A549 (cell line): ENCODE measurements around the gene SMAD9. TPM values are rescaled to one million over a fixed set of nuclear protein-coding genes. Genes with fewer than 3 reads are reported as not detected.
A peak's percentile ranks its signal among the peaks of the same experiment; 100 is the strongest.

ENCODE experiments used
- ATAC-seq, 2 experiments: fragments of 200-7000 bp in 1 of 2; fragments of >200 bp in 1 of 2; cut with Nextera tagmentation in 1 of 2; cut with Tn5 transposase in 1 of 2; 3 replicates each; pipeline versions ENCODE4 v1.8.0 to v1.9.1; 2018 to 2020; ENCODE audit warnings: mild to moderate bottlenecking in 1 of 2, moderate library complexity in 1 of 2
- CTCF ChIA-PET: fragments of 300-600 bp; sonication (Branson Sonifier 250); formaldehyde crosslinking; extraction: SDS; loops from one replicate; lab custom pipeline; 2021; ENCODE audit warnings: antibody characterized with exemption, inconsistent platforms; lab: Yijun Ruan, JAX
- POLR2A ChIA-PET: fragments of 350-600 bp; formaldehyde crosslinking; extraction: SDS; loops from one replicate; lab custom pipeline; 2021; ENCODE audit warnings: antibody characterized with exemption, inconsistent platforms; lab: Yijun Ruan, JAX
- DNase-seq, 2 experiments: peaks; one replicate each; pipeline versions ENCODE4 v3.0.0 to v3.0.0-alpha.2; 2011 to 2016; ENCODE audit warnings: low read depth in 1 of 2, low spot score in 1 of 2
- FAIRE-seq: peaks from 2 replicates; lab custom pipeline; 2011; peaks lifted over from hg19 to GRCh38; lab: Jason Lieb, UNC
- H3K27ac ChIP-seq, 2 experiments: fragments of >200 bp; sonication (Bioruptor Twin); formaldehyde crosslinking; 3 replicates each; pipeline ENCODE4 v1.5.1; 2016 to 2017
- H3K4me1 ChIP-seq: fragments of >200 bp; sonication (Bioruptor Twin); formaldehyde crosslinking; 3 replicates; pipeline ENCODE4 v1.6.1; 2016
- H3K4me2 ChIP-seq: fragments of >200 bp; sonication (Bioruptor Twin); formaldehyde crosslinking; 3 replicates; pipeline ENCODE4 v1.6.1; 2016
- H3K4me3 ChIP-seq: fragments of >200 bp; sonication (Bioruptor Twin); formaldehyde crosslinking; 3 replicates; pipeline ENCODE4 v1.5.1; 2016
- H3K9me3 ChIP-seq: fragments of >200 bp; sonication (Bioruptor Twin); formaldehyde crosslinking; 3 replicates; pipeline ENCODE4 v1.6.1; 2016
- ATOH8 ChIP-seq: fragments of 250-450 bp; sonication (Bioruptor Pico); IDR thresholded peaks from 2 replicates; pipeline ENCODE4 v1.5.0; 2020; ENCODE audit warnings: low read depth, mild to moderate bottlenecking, moderate library complexity
- CBX8 ChIP-seq: fragments of 200-600 bp; sonication (generic); IDR thresholded peaks from 2 replicates; pipeline ENCODE4 v1.6.1; 2016
- E2F6 ChIP-seq: IDR thresholded peaks from 2 replicates; pipeline ENCODE4 v1.6.1; 2012; ENCODE audit warnings: low read depth, borderline replicate concordance
- EHF ChIP-seq: fragments of 250-450 bp; sonication (Bioruptor Pico); IDR thresholded peaks from 2 replicates; pipeline ENCODE4 v1.5.0; 2020; ENCODE audit warnings: mild to moderate bottlenecking
- EP300 ChIP-seq, 2 experiments: fragments of >200 bp; sonication (Bioruptor Twin); formaldehyde crosslinking; IDR thresholded peaks; 2 replicates in 1 of 2; 3 replicates in 1 of 2; pipeline ENCODE4 v1.6.1; 2016 to 2017
- FOXS1 ChIP-seq: fragments of 250-450 bp; sonication (Bioruptor Pico); IDR thresholded peaks from 2 replicates; pipeline ENCODE4 v1.5.0; 2020; ENCODE audit warnings: mild to moderate bottlenecking, moderate library complexity
- GATA3 ChIP-seq: IDR thresholded peaks from 2 replicates; pipeline ENCODE4 v1.6.1; 2012; ENCODE audit warnings: borderline replicate concordance
- HOXB13 ChIP-seq: fragments of 250-450 bp; sonication (Bioruptor Pico); IDR thresholded peaks from 2 replicates; pipeline ENCODE4 v1.5.0; 2020; ENCODE audit warnings: low read depth, mild to moderate bottlenecking, moderate library complexity
- HOXB5 ChIP-seq: fragments of 250-450 bp; sonication (Bioruptor Pico); IDR thresholded peaks from 2 replicates; pipeline ENCODE4 v1.5.0; 2020; ENCODE audit warnings: mild to moderate bottlenecking, moderate library complexity
- JUN ChIP-seq, 2 experiments: fragments of >200 bp; sonication (Bioruptor Twin); formaldehyde crosslinking; IDR thresholded peaks; 2 replicates in 1 of 2; 3 replicates in 1 of 2; pipeline ENCODE4 v1.6.1; 2016 to 2017
- KDM5A ChIP-seq: fragments of 200-600 bp; sonication (generic); IDR thresholded peaks from 2 replicates; pipeline ENCODE4 v1.6.1; 2016; ENCODE audit warnings: antibody characterized with exemption, mild to moderate bottlenecking
- MAFK ChIP-seq: fragments of 450-650 bp; IDR thresholded peaks from 2 replicates; pipeline ENCODE4 v1.6.1; 2014; ENCODE audit not compliant: partially characterized antibody
- MAX ChIP-seq: IDR thresholded peaks from 2 replicates; pipeline ENCODE4 v1.6.1; 2012
- MYC ChIP-seq: IDR thresholded peaks from 2 replicates; pipeline ENCODE4 v1.6.1; 2012; ENCODE audit warnings: mild to moderate bottlenecking, inconsistent platforms, low read length, improper control_type of control experiment, borderline replicate concordance
- NPAS2 ChIP-seq: fragments of 250-450 bp; sonication (Bioruptor Pico); IDR thresholded peaks from 2 replicates; pipeline ENCODE4 v1.8.0; 2022; ENCODE audit warnings: mild to moderate bottlenecking, moderate library complexity, borderline replicate concordance
- NR3C1 ChIP-seq: fragments of >200 bp; sonication (Bioruptor Twin); formaldehyde crosslinking; IDR thresholded peaks from 3 replicates; pipeline ENCODE4 v1.6.1; 2017
- PHF8 ChIP-seq: fragments of 200-600 bp; sonication (generic); IDR thresholded peaks from 2 replicates; pipeline ENCODE4 v1.6.1; 2016; ENCODE audit warnings: low read depth, mild to moderate bottlenecking, antibody characterized with exemption, moderate library complexity, borderline replicate concordance
- POLR2A ChIP-seq: IDR thresholded peaks from 2 replicates; pipeline ENCODE4 v1.6.1; 2012; ENCODE audit warnings: mild to moderate bottlenecking, low read length
- POLR2AphosphoS2 ChIP-seq: conservative IDR thresholded peaks from 2 replicates; pipeline ENCODE4 v1.6.1; 2012; ENCODE audit warnings: low read length, improper control_type of control experiment, inconsistent platforms
- RAD21 ChIP-seq, 2 experiments: fragments of >200 bp in 1 of 2; sonication (Bioruptor Twin) in 1 of 2; formaldehyde crosslinking in 1 of 2; IDR thresholded peaks in 1 of 2; conservative IDR thresholded peaks in 1 of 2; 2 replicates in 1 of 2; 3 replicates in 1 of 2; pipeline ENCODE4 v1.6.1; 2012 to 2018; ENCODE audit warnings: inconsistent platforms in 1 of 2
- RARB ChIP-seq: fragments of 250-450 bp; sonication (Bioruptor Pico); IDR thresholded peaks from 2 replicates; pipeline ENCODE4 v1.8.0; 2021; ENCODE audit warnings: mild to moderate bottlenecking, moderate library complexity
- RCOR1 ChIP-seq: fragments of 150-350 bp; IDR thresholded peaks from 2 replicates; pipeline ENCODE4 v1.6.1; 2014; ENCODE audit warnings: antibody characterized with exemption, low read length, low read depth
- RFX5 ChIP-seq: fragments of 450-650 bp; IDR thresholded peaks from 2 replicates; pipeline ENCODE4 v1.7.1; 2014; ENCODE audit warnings: antibody characterized with exemption, mild to moderate bottlenecking, moderate library complexity
- USF2 ChIP-seq: fragments of 450-650 bp; IDR thresholded peaks from 2 replicates; pipeline ENCODE4 v1.6.1; 2014; ENCODE audit warnings: antibody characterized with exemption
- ZNF302 ChIP-seq: fragments of 250-450 bp; sonication (Bioruptor Pico); IDR thresholded peaks from 2 replicates; pipeline ENCODE4 v1.9.0; 2021; ENCODE audit warnings: inconsistent platforms, mild to moderate bottlenecking, moderate library complexity
- WGBS: methylation state at CpG from one replicate; pipeline ENCODE4 v1.1.6; 2017; ENCODE audit errors: missing lambda C conversion rate; 5-methylcytosine and 5-hydroxymethylcytosine counted together
- polyA minus RNA-seq: library from RNA; depleted of rRNA, polyadenylated mRNA; stranded (reverse); fragments of >200 nt; gene quantifications from 2 replicates; pipeline ENCODE4 v1.2.3, GENCODE V29; 2011; rRNA and poly(A)+ RNA removed
- polyA plus RNA-seq, 4 experiments: library from polyadenylated mRNA; depleted of rRNA in 3 of 4; stranded (reverse); fragments of >200 nt; fragmentation: RNase III in 1 of 4; extraction: RNeasy Plus Mini Kit Qiagen cat#74134 plus additional on column Dnase treatment in 1 of 4; gene quantifications; 2 replicates in 3 of 4; 3 replicates in 1 of 4; pipeline ENCODE4 v1.2.3, GENCODE V29; 2011 to 2017

The SMAD9 gene
- polyA plus RNA-seq (2011; rRNA removed), result 0.06 and 0.11 TPM in 2 replicates
- polyA plus RNA-seq (2012; cell fraction: cytosol; rRNA removed), result 0.08 and 0.09 TPM in 2 replicates
- polyA plus RNA-seq (2012; cell fraction: nucleus; rRNA removed), result 0.07 and 0.09 TPM in 2 replicates
- 0.04 to 0.05 TPM (median 0.04 TPM) in 3 replicates for polyA plus RNA-seq (2017; fragmentation: RNase III; extraction: RNeasy Plus Mini Kit Qiagen cat#74134 plus additional on column Dnase treatment)
- polyA minus RNA-seq, result 0.05 and 0.08 TPM in 2 replicates

GRCh38 chr13:36919833-36920615 lies at the start of gene SMAD9:
Gene SMAD9, minus strand, starts transcription at chr13:36920238. Its CDS starts 40,549 bp downstream, at chr13:36879689.
- TF ChIP-seq JUN (IDR thresholded peaks at IDR 0.05), result no peak
- no peak for TF ChIP-seq KDM5A
- no peak for TF ChIP-seq RAD21 (conservative IDR thresholded peaks at IDR 0.05 in 1 of 2, IDR thresholded peaks at IDR 0.05 in 1 of 2)
- TF ChIP-seq ATOH8, result no peak
- no peak for TF ChIP-seq FOXS1
- TF ChIP-seq RCOR1, result no peak
- no peak for TF ChIP-seq EHF (CRISPR knock-in tag)
- no peak for TF ChIP-seq CBX8
- TF ChIP-seq MYC, result no peak
- no peak for TF ChIP-seq EP300 (IDR thresholded peaks at IDR 0.05)
- TF ChIP-seq NR3C1, result no peak
- no peak for TF ChIP-seq NPAS2
- TF ChIP-seq POLR2AphosphoS2, result no peak
- TF ChIP-seq PHF8, result no peak
- no peak for TF ChIP-seq MAX
- no peak for TF ChIP-seq RFX5
- DNase-seq (peak; percentile 8 to 18), FAIRE-seq (no peak), ATAC-seq (peak; percentile 73 to 82)
- H3K9me3 ChIP-seq, result no peaks in the 10 kb centered on the region
- peak within 1 kb of the TSS; percentile 56 for H3K4me3 ChIP-seq
- ChIA-PET POLR2A (no interaction called here), CTCF (no interaction called here)
- 3% methylated on average over 6 of the region's 104 CpGs for WGBS
- peak within 1 kb of the TSS; percentile 95 for H3K4me2 ChIP-seq
- H3K4me1 ChIP-seq, result no peaks in the 10 kb centered on the region
- peak within 1 kb of the TSS; percentile 15 to 79; a peak in 3 of 6 replicates for H3K27ac ChIP-seq

GRCh38 chr13:36966404-36966803 lies 46.4 kb upstream of the SMAD9 start:
- ATAC-seq (no peak), FAIRE-seq (no peak), DNase-seq (no peak)
- no peaks in the 10 kb centered on the region for H3K9me3 ChIP-seq
- WGBS, result 92% methylated on average over 4 of the region's 4 CpGs
- POLR2A ChIA-PET, result no interaction called here
- no peak overlapping the region for H3K4me3 ChIP-seq
- H3K27ac ChIP-seq, result no peak overlapping the region
- no peaks in the 10 kb centered on the region for H3K4me1 ChIP-seq
- TF ChIP-seq MAX, result no peak
- no peak for TF ChIP-seq ZNF302 (CRISPR knock-in tag)
- no peak for TF ChIP-seq HOXB13 (CRISPR knock-in tag)
- TF ChIP-seq RARB (CRISPR knock-in tag), result no peak
- no peak for TF ChIP-seq USF2
- TF ChIP-seq POLR2A, result no peak
- no peak for TF ChIP-seq JUN (IDR thresholded peaks at IDR 0.05)
- no peak for TF ChIP-seq MAFK
- TF ChIP-seq HOXB5 (CRISPR knock-in tag), result no peak
- no peak for TF ChIP-seq NR3C1
- TF ChIP-seq KDM5A, result no peak
- no peak for TF ChIP-seq E2F6
- TF ChIP-seq GATA3, result no peak
- no peak overlapping the region for H3K4me2 ChIP-seq
- CTCF ChIA-PET, result no interaction called here
